Stimulated activated CD4-positive, alpha-beta T cell treated with anti-CD3 and anti-CD28 coated beads, Interleukin-4, amount 100 ng/mL, for 4 hours (primary cell): Measurements from ENCODE around the gene ADGRF1.

Experiments
- DNase-seq, 2 experiments: peaks; one replicate each; pipeline ENCODE4 v3.0.0-alpha.2; 2020

Gene ADGRF1

DNA sequence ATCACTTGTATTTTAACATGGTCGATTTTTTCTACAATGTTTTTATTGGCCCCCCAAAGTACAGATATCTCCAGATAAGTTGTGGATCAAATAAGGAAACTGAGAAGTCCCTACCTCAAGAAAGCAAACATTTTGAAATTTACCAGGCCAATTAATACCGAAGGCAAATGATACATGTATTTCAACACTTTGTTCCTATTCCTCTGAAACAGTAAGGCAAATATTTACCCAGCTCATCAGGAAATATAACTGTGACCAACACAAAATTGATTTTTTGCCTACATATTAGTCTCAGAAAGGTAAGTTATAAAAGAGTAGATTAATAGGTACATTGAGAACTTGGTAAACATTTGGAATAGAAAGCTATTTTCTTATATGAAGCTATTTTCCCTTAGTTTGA lies 69.1 kb downstream of the ADGRF1 start:
- no peak for DNase-seq

GRCh38 chr6:46972531-46972930 lies 69.6 kb downstream of the ADGRF1 start:
- DNase-seq = no peak

- no peak for DNase-seq
Measured at GRCh38 chr6:46969206-46969605, 72.9 kb downstream of the ADGRF1 start.

- DNase-seq = no peak
Measured at GRCh38 chr6:46967826-46968349, 74.2 kb downstream of the ADGRF1 start.

GRCh38 chr6:46964716-46965519 lies 77.2 kb downstream of the ADGRF1 start:
- DNase-seq = no peak

DNA sequence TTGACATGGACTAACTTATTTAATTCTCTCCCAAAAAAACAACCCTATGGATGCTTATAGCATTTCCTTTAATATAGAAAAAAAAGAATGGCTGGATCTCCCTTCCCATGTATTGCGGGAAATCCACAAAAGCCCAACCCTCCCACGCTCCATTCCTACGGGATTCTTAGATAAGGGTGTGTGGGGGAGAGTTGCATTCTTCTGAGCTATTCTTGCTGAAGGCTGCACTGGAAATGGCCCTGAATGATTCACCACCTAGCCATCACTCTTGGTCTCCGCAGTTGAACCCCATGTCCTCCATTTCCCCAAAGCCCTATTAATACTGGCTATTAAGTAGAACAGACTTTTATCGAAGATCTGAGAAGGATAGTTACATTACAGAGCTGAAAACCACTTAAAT lies 78.5 kb downstream of the ADGRF1 start:
- DNase-seq = no peak

DNA sequence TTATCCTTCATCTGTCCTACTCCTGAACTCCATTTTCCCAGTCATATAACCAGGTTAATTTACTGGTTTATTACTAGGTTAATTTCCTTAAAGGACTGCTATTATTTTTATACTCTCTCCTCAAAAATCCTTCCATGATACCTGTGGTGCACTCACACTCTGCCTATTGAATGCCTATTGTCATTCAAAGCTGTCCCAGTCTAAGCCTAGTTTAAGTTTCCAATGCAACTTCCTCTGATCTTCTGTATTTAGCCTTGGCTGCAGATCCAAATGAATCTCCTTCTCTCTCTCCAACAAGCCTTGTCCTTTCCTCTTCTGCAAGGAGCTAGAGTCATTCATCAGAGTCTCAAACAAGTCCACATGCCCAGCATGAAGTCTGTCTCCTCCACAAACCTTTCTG lies 79.1 kb downstream of the ADGRF1 start:
- DNase-seq = no peak

DNA sequence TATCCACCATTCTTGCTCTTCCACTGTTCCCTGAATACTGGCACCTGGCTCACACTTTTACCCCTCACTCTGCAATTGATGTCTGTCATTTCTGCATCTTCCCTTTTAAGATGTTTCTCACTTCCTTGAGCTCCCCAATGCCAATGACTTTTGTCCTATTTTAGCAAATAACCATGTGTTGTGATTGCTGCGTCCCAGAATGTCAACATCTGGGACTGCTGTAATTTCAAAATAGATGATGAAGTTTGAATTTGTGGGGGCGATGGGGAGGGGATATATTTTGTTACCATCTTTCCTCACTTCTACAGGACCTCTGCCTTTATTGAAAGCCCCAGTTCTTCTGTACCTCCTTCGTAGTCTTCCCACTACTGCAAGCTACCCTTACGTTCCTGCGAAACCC lies 80.4 kb downstream of the ADGRF1 start:
- DNase-seq = no peak

DNA sequence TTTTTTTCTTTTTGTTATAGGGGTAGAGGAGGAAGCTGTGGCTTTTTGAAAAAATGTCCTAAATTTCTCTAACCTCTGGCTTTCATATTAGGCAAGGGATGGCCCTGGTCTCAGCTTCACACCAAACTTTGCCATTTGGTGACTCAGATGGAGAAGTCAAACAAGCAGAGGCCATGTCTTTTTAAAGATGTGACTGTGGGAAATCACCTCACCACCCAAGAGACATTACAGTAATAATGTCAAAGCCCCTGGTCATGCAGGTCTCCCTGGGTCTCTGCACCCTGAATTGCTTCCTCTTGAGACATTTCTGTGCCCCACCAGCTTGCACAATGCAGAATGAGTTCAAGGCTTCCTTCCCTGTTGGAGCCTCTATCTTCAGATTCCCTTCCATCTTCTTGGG lies 80.9 kb downstream of the ADGRF1 start:
- DNase-seq = no peak

DNA sequence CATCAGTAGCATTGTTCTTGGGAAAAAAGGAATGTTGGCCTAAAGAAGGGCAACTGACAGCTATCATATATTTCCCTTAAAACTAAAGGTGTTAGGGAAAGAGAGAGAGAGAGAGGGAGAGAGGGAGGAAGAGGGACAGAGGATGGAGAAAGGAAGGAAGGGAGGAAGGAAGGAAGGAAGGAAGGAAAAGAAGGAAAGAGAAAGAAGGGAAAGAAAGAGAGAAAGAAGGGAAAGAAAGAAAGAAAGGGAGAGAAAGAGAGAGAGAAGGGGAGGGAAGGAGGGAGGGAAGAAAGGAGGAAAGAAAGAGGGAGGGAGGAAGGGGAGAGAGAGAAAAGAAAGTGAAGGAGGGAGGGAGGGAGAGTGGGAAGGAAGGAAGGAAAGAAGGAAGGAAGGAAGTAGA lies 82.7 kb downstream of the ADGRF1 start:
- no peak for DNase-seq

GRCh38 chr6:46956409-46956808 lies 85.7 kb downstream of the ADGRF1 start:
- no peak for DNase-seq

DNA sequence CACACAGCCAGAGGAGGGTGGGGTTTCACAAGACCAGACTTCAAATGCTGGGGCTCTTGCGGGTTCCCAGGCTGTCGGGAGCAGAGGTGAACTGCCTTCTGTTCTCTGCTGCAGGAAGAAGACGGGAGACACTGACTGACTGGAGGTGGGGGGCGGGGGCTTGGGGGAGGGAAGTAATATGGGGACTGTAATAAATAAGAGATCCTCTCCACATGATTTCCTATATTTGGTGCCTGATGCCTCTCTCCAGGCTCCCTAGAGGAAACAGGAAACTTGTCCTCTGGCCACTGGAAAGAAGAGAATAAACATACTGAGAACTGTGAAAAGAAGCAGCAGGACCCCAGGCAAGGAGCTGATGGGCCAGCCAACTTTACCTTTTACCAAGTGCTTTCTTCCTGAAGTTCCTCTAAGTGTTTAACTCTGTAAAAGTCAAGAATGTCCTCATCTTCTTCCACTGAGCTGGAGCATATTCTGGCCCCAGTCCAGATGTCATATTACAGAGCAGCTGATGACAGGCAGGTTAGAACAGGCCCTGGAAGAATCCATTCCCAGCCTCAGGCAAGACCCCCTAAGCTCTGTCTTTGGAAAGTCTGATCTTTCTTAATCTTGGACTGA lies 87.2 kb downstream of the ADGRF1 start:
- no peak for DNase-seq

- no peak for DNase-seq
Measured at GRCh38 chr6:46953921-46954320, 88.2 kb downstream of the ADGRF1 start.

GRCh38 chr6:46949632-46950280 lies 92.4 kb downstream of the ADGRF1 start:
- no peak for DNase-seq

DNA sequence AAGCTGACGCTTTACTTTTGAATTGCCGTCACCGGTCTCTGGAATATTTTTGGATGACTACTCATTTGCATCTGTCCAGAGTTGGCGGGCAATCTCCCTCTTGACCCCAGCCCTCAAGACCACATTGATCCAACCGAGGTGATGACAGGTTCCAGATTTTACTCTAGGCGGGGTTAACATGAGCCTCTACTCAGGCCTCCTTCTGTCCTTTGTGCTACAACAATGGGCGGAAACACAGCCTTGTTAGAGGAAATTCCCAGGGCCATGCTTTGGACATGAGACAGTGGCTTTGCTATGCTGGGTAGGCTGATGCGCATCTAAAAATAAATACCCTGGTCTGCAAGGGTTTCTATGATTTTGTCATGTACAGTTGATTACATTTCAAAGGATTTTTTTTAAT lies 93.4 kb downstream of the ADGRF1 start:
- DNase-seq = no peak
